Ovary (tissue), 9 donors: ENCODE measurements around the gene PARN. TPM values are rescaled to one million over a fixed set of nuclear protein-coding genes. Genes with fewer than 3 reads are reported as not detected.

Source experiments
- DNase-seq, 5 donors: peaks; one replicate each; pipeline ENCODE4 v3.0.0-alpha.2; 2019 to 2020
- H3K27ac ChIP-seq, 2 donors: fragments of 200-600 bp; one replicate each; pipeline versions ENCODE4 v1.5.1 to v1.8.0; 2019 to 2022
- H3K27me3 ChIP-seq: fragments of 200-600 bp; one replicate; pipeline ENCODE4 v1.8.0; 2022
- H3K36me3 ChIP-seq: fragments of 200-600 bp; sonication (generic); one replicate; pipeline ENCODE4 v1.5.1; 2019
- H3K4me1 ChIP-seq: one replicate; pipeline ENCODE4 v1.8.1; 2013; ENCODE audit warnings: mild to moderate bottlenecking, moderate library complexity; ENCODE audit not compliant: insufficient read depth
- H3K4me3 ChIP-seq: fragments of 200-600 bp; sonication (generic); one replicate; pipeline ENCODE4 v1.5.1; 2017
- H3K9me3 ChIP-seq, 2 donors: fragments of 200-600 bp in 1 of 2; sonication (generic) in 1 of 2; one replicate each; pipeline versions ENCODE4 v1.5.1 to v1.8.1; 2013 to 2019; ENCODE audit warnings: mild to moderate bottlenecking in 1 of 2, moderate library complexity in 1 of 2
- EP300 ChIP-seq: sonication (generic); formaldehyde crosslinking; IDR thresholded peaks from one replicate; pipeline ENCODE4 v1.6.1; 2017; ENCODE audit warnings: antibody characterized with exemption
- POLR2A ChIP-seq: fragments of 450-650 bp; IDR thresholded peaks from one replicate; pipeline ENCODE4 v1.6.1; 2017; ENCODE audit warnings: antibody characterized with exemption, mild to moderate bottlenecking, moderate library complexity
- WGBS, 3 donors: extraction: QIAGEN DNeasy Blood & Tissue Kit in 1 of 3; methylation state at CpG; one replicate each; pipeline versions ENCODE4 v1.1.5 to v1.1.7; 2013 to 2017; 5-methylcytosine and 5-hydroxymethylcytosine counted together
- intact Hi-C, 4 donors: fragments of 100-400 bp; cut with DNase I; formaldehyde crosslinking; loops; one replicate each; pipeline versions ENCODE4 v1.11.0 to v1.15.1; 2022 to 2023
- polyA plus RNA-seq, 2 donors: library from polyadenylated mRNA; stranded (reverse); fragments of 200-250 nt in 1 of 2; fragments of 350-450 nt in 1 of 2; fragmentation: Illumina TruSeq in 1 of 2; extraction: RNeasy Lipid Tissue Mini Kit (QIAGEN cat#74804) in 1 of 2; gene quantifications; one replicate each; pipeline ENCODE4 v1.2.3, GENCODE V29; 2013 to 2014
- total RNA-seq, 7 donors: library from RNA; depleted of rRNA in 2 of 7; stranded (reverse); fragments of >200 nt in 2 of 7; fragmentation: NEBNext Ultra II Directional in 3 of 7; extraction: Animal tissue kit (Norgen Biotek cat#: 25700) in 3 of 7; gene quantifications; one replicate each; pipeline versions ENCODE4 v1.1.0 to v1.2.4, GENCODE V29; 2016 to 2023
- TF ChIP-seq, protein P1 (sequence below), 3 donors: fragments of 450-650 bp in 2 of 3; fragments of 200-600 bp in 1 of 3; IDR thresholded peaks; one replicate each; pipeline versions ENCODE4 v1.5.1 to v1.8.0; 2016 to 2022; ENCODE audit warnings: antibody characterized with exemption in 3 of 3, mild to moderate bottlenecking in 1 of 3
- donor health status: DM: no; HTN: no; CAD: no; lungs with moderate emphysema.
- donor health status: DM: no; HTN: no; CAD: no.
- donor health status: Bipolar disorder and iron deficiency.
- donor health status: DM: yes; HTN: yes; CAD: no.
- donor health status: DM: no; HTN: no; CAD: no.
- donor health status: DM: yes; HTN: yes; CAD: no.

Gene PARN
- total and polyA plus RNA-seq, 9 donors = 19.5 to 42.0 (median 29.0) TPM

DNA sequence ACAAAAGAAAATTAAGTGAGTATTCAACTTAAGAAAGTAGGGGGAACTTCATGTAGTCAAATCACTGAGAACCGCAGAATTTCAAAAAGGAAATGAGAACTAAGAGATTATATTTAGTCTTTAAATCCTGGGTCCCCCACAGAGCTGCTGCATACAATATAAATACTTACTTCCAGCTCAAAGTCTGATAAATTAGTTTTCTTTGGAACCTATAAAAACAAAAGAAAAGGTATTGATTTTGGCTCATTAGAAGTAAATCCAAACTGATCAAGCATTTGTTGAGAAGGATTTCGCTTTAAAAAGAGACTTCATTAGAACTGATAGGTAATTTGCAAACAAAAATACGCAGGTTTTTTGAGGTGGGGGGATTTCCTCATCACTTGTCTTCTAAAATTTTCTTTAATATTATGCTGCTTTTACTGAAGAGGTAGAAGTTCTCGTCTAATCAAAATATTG lies 21.9 kb downstream of the PARN start:
- Histone ChIP-seq H3K27me3 (no peaks in the 10 kb centered on the region), H3K36me3 (no peaks in the 10 kb centered on the region), H3K4me1 (no peaks in the 10 kb centered on the region), H3K27ac (no peak overlapping the region), H3K9me3 (no peaks in the 10 kb centered on the region), H3K4me3 (no peak overlapping the region)
- no peak for DNase-seq
- TF ChIP-seq, protein P1, sequence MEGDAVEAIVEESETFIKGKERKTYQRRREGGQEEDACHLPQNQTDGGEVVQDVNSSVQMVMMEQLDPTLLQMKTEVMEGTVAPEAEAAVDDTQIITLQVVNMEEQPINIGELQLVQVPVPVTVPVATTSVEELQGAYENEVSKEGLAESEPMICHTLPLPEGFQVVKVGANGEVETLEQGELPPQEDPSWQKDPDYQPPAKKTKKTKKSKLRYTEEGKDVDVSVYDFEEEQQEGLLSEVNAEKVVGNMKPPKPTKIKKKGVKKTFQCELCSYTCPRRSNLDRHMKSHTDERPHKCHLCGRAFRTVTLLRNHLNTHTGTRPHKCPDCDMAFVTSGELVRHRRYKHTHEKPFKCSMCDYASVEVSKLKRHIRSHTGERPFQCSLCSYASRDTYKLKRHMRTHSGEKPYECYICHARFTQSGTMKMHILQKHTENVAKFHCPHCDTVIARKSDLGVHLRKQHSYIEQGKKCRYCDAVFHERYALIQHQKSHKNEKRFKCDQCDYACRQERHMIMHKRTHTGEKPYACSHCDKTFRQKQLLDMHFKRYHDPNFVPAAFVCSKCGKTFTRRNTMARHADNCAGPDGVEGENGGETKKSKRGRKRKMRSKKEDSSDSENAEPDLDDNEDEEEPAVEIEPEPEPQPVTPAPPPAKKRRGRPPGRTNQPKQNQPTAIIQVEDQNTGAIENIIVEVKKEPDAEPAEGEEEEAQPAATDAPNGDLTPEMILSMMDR (IDR thresholded peaks at IDR 0.05) = no peak
- TF ChIP-seq EP300 (no peak), POLR2A (no peak)
- intact Hi-C loops = loop anchor here in 1 of 4 donors (10.0 kb wide), 1 partner anchor 63 kb away; no protein-coding TSS in a partner anchor
- 91 to 93% (median 92%) methylated on average over 4 of the region's 4 CpGs for WGBS, 3 donors

DNA sequence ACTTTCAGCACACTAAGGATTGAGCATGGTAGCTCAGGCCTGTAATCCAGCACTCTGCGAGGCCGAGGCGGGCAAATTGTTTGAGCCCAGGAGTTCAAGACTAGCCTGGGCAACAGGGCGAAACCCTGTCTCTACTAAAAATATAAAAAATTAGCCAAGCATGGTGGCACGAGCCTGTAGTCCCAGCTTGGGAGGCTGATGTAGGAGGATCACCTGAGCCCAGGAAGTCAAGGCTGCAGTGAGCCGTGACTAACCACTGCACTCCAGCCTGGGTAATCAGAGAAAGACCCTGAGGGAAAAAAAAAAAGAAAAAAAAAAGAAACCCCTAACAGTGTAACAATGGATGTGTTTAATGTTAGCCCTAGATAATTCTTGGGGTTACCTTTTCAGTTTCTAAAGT lies 24.0 kb downstream of the PARN start:
- TF ChIP-seq EP300 (no peak), POLR2A (no peak)
- TF ChIP-seq, protein P1 (IDR thresholded peaks at IDR 0.05) = no peak
- H3K27me3 ChIP-seq = no peaks in the 10 kb centered on the region
- DNase-seq = no peak
- H3K27ac ChIP-seq = no peak overlapping the region
- H3K36me3 ChIP-seq = no peaks in the 10 kb centered on the region
- no peaks in the 10 kb centered on the region for H3K9me3 ChIP-seq
- H3K4me3 ChIP-seq = no peak overlapping the region
- intact Hi-C loops = loop anchor here in 1 of 4 donors (10.0 kb wide), 1 partner anchor 61 kb away; no protein-coding TSS in a partner anchor
- no peaks in the 10 kb centered on the region for H3K4me1 ChIP-seq
- 87 to 96% (median 91%) methylated on average over 6 of the region's 6 CpGs for WGBS, 3 donors

DNA sequence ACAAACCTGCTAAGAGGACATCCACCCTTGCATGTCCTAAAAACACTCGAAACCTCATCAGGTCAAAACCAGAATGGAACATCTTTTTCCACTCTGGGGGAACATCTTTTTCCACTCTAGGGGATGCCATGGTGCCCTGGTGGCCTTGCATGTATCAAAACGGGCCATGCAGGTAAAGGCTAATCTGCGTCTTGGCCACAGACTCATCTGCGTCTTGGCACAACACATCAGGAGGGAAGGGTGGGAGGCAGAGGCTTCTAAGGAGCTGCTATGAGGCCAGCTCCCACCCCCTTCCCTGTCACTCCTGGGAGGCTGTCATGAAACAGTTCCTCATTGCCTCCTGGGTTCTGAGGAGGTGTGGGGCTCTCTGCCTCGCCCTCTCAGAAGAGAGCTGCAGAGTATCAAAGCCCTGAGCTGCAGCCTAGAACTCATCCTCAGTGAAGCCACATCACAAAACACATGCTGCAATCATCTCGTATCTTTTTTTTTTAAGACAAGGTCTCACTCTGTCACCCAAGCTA lies 27.6 kb downstream of the PARN start:
- H3K36me3 ChIP-seq = no peaks in the 10 kb centered on the region
- no peak overlapping the region for H3K4me3 ChIP-seq
- H3K9me3 ChIP-seq = no peaks in the 10 kb centered on the region
- WGBS, 3 donors = 86 to 92% (median 89%) methylated on average over 6 of the region's 6 CpGs
- no peak for DNase-seq
- H3K27me3 ChIP-seq = no peaks in the 10 kb centered on the region
- no peak overlapping the region for H3K27ac ChIP-seq
- TF ChIP-seq, protein P1 (IDR thresholded peaks at IDR 0.05) = no peak
- TF ChIP-seq POLR2A (no peak), EP300 (no peak)
- H3K4me1 ChIP-seq = no peaks in the 10 kb centered on the region
- intact Hi-C loops = loop anchor here in 1 of 4 donors (5.0 to 10.0 kb wide), 2 partner anchors 58 to 355 kb away; no protein-coding TSS in a partner anchor

DNA sequence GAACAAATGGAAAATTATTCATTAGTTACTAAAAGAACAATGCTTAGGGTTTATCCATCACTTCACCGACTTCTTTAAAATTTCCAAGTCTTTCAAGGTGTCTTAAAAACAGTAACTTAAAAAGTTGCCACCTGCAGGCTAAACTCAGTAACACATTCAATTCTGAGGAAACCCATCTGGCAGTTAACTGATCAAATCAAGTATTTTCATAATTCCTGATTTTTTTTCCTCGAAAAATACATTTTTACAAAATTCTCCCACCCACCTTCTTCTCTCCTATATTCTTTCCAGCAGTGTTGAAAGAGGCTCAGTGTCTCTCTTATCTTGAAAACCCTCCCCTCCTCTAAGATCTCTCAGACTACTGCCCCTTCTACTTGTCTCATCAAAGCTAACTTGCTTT lies 29.9 kb downstream of the PARN start:
- intact Hi-C loops = loop anchor here in 1 of 4 donors (5.0 to 10.0 kb wide), 2 partner anchors 55 to 353 kb away; no protein-coding TSS in a partner anchor

More for the DNA sequence above, 29.9 kb downstream of the PARN start:
- no peaks in the 10 kb centered on the region for H3K27me3 ChIP-seq
- H3K27ac ChIP-seq = no peak overlapping the region
- no peak for DNase-seq
- no peaks in the 10 kb centered on the region for H3K4me1 ChIP-seq
- WGBS, 3 donors = 32 to 44% (median 32%) methylated on average over 2 of the region's 2 CpGs
- TF ChIP-seq POLR2A = no peak
- TF ChIP-seq, protein P1 (IDR thresholded peaks at IDR 0.05) = peak in 1 of 3 donors; percentile 29
- no peaks in the 10 kb centered on the region for H3K9me3 ChIP-seq
- H3K4me3 ChIP-seq = no peak overlapping the region
- no peaks in the 10 kb centered on the region for H3K36me3 ChIP-seq
